NCI-H524 treated with DMSO at 0.1 percent for 48 hours (cell line): ENCODE measurements around the gene BTN2A1.

Source experiments
- DNase-seq: peaks from one replicate; lab custom pipeline; 2025; lab: John Stamatoyannopoulos, UW

The BTN2A1 gene

DNA sequence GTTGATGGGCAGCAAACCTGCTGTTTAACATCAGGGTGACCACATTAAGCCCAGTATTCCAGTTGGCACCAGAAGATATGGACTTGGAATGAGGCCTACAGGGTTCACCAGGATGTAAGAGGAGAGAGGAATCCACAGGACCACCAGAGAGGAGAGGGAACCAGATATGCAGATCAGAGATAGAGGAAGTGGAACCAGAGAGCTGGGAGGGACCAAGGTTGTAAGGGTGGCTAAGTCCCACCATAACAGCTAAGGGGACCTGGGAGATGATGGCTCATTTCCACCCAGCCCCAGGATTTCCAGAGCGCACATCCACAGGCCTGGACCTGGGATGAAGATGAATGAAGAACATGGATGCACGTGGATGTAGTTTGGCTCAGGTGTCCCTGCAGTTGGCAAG, 11.1 kb downstream of the BTN2A1 start:
- no peak for DNase-seq

DNA sequence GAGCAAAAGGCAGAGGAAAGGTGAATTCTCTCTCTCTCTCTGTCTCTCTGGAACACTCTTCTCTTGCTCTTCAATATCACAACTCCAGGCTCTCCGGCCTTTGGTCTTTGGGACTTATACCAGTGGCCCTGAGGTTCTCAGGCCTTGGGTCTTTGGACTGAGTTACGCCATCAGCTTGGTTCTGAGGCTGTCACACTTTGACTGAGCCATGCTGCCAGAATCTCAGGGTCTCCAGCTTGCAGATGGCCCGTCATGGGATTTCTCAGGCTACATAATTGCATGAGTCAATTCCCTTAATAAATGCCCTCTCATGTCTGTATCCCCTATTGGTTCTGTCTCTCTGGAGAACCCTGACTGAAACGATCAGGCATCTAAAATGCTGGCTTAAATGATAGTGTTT, 12.9 kb downstream of the BTN2A1 start:
- no peak for DNase-seq

DNA sequence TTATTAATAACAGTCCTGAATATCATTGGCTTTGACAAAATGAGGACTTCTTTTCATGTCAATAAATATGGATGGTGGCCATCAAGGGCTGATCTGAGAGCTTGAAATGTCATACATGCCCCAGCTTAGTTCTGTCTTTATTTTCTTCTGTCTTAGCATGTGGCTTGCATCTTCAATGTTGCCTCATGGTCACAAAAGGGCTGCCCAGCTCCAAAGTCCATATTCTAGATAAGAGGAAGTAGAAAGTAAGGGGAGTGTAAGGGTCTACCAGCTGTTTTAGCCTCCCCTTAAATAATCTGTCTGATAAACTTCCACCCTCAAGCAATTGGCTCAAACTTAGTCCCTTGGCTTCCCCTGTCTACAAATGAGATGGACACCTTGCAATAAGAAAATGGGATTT, 14.2 kb downstream of the BTN2A1 start:
- no peak for DNase-seq

DNA sequence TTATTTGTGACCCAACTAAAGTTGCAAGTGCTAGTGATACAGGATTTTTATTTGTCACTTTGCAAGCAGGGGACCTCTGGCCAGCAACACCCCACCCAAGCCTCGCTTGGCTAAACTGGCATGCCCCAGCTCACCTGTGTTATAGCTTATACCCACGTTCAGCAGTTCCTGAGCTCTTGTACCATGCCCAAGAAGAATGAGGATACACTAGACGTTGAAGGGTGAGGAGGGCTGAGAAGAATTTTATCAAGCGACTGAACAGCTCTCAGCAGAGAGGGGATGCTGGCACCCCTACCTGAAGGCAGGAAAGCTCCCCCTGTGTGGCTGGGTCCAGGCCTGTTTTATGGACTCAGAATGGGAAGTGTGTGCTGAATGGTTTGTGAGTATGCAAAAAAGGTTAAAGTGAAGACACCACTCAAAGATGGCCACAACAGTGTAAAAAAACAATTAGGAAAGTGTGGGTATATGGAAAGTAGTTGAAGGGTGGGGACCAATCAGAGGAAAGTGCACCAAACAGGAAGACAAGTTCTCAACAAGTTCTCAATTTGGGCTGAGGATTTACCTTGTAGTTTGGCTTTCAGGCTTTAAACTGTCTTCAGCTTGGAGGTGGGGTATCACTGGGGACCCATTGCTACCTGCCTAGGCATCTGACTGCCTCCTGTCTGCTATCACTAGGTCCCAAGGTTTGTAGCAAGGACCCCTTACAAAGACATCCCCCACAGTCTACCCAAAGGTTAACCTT, 15.0 kb downstream of the BTN2A1 start:
- DNase-seq: no peak

DNA sequence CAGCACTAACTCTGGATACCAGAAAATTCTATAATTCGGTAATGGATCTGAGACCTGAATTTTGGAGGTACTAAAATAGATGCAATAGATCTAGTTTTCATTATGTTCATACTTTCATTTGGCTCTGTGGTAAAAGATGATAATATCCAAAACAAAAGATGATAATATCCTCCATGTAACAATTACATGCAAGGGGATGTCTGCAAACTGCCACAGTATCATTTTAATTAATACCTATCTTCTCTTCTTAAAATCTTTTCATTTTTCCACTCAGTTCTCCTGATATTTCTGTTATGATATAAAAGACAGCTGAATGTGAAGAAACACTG, 15.6 kb downstream of the BTN2A1 start:
- DNase-seq: no peak

DNA sequence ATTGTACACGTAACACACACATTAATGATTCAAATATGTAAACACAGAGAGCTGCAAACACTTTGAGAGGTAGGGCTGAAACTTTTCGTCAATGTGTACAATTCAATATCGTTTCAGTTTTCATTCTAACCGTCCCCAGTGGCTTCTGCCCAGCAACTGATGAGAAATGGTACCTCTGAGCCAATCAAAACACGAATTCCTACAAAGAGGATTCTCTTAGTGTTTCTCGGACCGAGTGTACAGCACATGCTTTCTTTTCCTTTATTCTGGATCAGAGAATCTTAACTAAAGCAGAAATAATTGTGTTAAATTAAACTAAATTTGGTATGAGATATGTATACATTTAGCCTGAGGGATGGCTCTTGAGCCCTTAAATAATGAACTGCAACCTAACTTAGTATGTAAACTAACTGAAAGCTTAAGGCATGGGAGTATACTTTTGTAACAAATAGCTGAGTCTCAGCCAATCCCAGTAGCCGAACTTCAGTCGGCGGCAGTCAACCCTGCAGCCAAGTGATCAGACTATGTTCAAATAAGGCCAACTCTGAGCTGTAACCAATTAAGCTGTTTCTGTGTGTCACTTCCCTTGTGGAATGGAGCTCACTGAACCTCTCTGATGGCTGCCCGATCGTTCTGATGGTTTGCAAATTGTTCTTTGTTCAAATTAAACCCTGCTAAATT, 16.1 kb downstream of the BTN2A1 start:
- DNase-seq: peak; percentile 67

DNA sequence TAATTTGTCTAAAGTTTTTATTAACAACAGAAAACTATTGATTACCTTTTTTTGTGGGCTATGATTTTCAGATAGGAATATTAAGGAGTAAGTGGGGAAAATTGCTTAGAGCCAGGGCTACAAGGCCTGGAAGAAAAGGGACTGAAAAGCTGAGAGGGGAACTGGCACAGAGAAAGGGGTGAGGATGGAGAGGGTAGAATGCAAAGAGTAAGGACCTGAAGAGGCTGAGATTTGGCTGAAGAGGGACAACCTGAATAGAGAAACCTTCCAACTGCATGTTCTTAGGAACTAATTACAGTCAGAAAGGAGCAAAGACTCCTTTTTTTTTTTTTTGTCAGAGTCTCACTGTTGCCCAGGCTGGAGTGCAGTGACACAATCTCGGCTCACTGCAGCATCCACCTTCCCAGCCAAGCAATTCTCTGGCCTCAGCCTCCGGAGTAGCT, 16.7 kb downstream of the BTN2A1 start:
- DNase-seq: no peak

DNA sequence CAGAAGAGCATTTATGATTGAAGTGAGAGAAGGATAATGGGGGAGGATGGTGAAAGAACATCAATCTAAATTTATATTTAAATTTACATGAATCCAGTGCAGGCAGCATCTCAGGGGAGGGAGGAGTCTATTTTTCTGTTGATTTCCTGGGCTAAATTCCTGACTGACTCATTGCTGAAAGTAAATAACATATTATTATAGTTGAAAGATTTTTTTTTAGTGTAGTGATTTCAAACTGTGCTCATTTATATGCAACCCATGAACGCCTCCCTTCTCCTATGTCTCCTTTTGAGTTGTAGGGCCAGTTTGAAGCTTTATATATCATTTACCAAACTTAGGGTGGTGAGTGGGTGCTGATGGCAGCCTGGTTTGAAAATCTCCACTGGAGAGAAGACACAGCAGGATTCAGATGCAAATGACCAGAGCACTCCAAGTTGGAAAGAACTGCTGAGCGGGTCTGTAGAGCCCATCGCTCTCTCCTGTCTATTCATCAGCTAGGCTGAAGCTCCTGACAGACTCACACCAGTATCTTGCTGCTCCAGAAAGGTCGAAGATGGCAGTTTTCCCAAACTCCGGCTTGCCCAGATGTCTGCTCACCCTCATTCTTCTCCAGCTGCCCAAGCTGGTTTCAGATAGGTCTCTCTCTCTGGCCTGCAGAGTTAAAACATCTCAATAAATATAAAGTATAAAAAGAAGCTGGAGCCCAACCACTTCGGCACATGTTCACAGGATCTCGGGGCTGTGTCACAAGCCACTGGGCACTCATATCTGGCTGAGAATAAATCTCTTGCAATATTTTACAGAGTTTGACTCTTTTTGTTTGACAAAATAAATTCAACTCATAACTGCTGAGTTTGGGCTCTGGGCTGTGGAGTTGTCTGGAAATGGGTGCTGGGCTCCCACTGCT, 18.3 kb downstream of the BTN2A1 start:
- DNase-seq: no peak

DNA sequence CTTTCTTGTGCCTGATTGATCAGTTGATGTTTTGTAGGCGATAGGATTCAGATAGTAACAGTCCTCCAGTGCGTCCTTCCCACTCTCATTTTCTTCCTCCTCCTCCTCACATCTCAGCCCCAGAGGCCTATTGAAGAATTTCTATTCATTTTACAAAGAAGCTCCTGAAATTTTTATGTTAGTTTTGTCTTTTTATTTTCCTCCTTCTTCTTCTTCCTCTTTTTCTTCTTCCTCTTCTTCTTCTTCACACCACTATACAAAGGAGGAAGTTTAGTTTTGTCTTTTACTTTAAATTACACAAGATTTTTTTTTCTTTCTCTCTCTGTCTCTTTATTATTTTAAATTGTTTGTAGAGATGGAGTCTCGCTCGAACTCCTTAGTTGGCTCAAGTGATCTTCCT, 19.1 kb downstream of the BTN2A1 start:
- no peak for DNase-seq

DNA sequence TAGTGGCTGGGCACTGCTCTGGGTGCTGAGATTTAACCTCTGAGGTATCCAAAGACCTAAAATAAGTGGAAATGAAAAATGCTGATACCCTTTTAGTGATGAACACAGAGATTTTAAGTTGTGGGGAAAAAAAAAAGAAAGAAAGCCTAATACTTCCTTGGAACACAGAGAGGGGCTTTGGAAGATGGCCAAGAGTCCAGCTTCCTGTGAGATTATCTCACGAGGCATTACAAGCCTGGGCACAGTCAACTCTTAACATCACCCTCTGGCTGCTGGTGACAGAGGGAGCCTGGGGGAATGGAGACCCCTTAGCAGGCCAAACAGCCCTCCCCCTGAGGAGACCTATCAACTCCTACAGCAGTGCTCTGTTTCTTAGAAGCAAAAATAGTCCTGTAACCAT, 19.7 kb downstream of the BTN2A1 start:
- DNase-seq: no peak

DNA sequence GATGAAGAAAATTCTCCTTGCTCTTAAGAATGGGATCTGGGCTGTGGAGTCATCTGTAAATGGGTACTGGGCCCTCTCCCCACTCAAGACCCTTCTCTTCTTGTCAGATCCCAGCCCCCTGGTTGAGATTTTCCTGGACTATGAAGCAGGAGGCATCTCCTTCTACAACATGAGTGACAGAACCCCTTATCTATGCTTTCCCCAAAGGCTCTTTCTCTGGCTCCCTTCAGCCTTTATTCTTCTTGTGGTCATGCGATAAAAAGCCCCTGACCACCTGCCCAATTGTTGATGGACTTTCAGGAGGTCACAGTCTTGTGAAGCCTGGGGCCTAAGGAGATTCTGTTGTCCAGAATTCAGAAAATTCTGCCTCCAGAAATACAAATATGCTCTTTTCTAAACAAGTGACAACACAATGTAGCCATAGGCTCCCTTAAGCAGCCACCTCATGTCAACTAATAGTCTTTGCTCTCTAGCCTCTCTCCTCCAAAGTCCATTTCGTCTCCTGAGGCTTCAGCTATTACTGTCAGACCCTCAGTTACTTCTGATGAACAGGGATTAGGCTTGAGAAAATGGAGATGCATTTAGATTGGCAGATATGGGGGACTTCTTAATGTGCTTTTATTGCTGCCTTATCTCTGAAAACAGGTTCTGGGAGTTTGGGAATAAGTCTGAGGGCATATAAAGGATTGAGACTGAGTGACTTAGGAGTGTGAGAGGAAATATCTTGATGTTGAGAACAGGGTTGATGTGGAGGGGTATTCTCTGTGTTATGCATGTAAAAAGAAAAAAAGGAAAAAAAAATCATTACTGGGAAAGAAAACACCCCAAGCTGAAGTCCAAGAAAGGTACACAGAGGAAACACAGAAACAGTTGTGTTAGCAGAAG, 20.6 kb downstream of the BTN2A1 start:
- no peak for DNase-seq

DNA sequence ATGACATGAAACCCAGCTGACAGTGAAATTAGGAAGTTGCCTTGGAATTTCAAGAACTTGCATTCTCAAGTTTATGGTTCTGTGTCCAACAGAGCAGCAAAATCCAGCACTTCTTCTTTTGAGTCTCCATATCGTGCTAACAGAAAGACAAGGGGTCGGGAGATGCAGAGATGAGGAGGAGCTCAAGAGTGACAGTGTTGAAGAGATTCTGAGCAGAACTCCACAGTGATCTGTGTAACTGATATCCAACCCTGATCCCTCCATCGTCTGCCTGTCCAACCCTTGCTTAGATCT, 21.2 kb downstream of the BTN2A1 start:
- DNase-seq: no peak

DNA sequence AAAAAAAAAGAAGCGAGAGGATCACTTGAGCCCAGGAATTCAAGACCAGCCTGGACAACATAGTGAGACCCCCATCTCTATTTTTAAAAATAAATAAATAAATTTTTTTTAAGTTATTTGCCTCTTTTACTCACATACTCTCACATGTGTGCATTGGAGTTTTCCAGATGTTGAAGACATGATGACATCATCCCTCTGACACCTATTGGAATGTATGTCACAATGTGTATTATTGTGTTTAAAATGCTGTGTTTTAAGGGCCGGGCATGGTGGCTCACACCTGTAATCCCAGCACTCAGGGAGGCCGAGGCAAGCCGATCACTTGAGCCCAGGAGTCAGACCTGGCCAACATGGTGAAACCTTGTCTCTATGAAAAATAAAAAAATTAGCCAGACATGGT, 24.6 kb downstream of the BTN2A1 start:
- no peak for DNase-seq

DNA sequence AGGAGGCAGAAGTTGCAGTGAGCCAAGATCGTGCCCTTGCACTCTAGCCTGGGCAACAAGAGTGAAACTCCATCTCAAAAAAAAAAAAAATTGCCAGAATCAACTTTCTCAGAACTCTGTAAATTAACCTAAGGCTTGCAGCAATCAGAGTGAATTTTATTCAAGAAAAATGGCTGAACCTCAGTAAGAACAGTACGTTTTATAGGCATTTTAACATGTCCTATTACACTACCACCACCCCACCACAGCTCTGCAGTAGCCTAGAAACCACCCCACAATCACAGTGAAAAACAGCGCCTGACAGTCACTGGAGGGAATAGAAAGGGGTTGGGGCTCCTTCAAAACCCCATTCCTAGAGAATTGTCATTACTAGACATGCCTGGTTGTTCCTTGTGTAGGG, 26.0 kb downstream of the BTN2A1 start:
- DNase-seq: no peak

DNA sequence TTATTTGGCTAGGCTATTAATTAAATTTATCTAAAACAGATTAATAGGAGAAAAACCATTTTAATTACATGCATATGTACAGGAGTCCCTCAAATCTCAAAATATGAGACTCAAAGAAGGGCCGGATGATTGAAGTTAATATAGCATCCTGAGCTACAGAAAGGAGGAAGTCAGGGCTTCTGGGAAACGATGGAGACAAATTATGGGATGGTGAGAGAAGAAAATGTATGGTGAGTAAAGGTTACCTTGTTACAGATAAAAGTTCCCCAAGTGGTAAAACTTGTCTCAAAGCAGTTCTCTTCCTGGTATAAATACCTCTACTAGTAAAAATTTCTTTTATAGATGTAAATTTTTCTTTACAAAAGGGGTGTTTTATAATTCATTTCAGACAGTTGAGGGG, 26.4 kb downstream of the BTN2A1 start:
- no peak for DNase-seq

DNA sequence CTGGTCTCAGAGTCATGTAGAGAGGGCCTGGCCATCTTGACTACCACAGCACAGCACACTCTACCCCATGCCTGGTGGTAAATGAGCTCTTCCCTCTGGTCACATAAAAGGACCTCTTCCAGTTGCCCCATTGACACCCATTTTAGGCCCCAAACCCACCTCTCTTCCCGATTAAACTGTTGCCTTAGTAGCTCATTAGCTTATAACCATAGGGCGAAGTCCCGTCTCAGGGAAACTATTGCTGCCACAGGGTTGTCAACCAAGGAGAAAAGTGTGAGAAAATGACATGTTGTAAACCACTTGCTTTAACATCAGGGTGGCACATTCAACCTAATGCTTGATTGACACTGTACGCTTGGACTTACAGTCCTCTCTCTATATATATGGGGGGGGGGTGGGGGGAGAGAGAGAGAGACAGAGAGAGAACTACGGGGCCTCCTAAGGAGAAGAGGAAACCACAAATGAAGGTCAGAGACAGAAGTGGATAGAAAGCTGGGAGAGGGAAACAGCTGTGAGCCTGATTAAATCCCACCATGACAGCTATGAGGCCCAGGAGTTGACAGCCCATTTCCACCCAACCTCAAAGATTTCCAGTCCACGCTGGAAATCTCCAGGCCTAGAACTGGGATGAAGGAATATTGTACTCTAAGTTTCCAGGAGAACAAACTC, 27.5 kb downstream of the BTN2A1 start:
- no peak for DNase-seq

DNA sequence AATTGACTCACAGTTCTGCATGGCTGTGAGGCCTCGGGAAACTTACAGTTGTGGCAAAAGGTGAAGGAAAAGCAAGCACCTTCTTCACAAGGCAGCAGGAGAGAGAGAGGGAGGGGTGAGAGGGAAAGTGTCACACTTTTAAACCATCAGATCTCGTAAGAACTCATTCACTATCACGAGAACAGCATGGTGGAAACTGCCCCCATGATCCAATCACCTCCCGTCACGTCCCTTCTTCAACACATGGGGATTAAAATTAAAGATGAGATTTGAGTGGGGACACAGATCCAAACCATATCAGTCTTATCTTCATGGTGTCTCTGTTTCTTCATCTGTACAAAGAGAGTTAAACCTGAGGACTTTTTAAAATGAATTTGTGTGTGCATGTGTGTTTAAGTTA, 28.6 kb downstream of the BTN2A1 start:
- DNase-seq: no peak

DNA sequence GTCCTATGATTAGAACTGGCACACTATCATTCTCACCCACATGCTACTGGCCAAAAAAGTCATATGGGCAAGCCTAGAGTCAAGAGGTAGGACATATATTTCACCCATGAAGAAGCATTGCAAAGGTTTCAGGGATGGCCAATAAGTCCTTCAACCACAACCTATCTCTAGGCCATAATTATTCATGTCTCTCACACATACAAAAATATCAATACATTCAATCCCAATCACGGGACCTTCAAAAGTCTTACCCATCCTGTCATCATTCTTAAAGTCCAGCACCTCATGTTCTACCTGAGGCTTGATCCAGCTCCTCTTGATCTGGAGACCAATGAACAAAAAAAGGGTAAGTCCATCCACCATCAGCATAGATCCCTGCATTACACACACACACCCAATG, 29.7 kb downstream of the BTN2A1 start:
- no peak for DNase-seq

DNA sequence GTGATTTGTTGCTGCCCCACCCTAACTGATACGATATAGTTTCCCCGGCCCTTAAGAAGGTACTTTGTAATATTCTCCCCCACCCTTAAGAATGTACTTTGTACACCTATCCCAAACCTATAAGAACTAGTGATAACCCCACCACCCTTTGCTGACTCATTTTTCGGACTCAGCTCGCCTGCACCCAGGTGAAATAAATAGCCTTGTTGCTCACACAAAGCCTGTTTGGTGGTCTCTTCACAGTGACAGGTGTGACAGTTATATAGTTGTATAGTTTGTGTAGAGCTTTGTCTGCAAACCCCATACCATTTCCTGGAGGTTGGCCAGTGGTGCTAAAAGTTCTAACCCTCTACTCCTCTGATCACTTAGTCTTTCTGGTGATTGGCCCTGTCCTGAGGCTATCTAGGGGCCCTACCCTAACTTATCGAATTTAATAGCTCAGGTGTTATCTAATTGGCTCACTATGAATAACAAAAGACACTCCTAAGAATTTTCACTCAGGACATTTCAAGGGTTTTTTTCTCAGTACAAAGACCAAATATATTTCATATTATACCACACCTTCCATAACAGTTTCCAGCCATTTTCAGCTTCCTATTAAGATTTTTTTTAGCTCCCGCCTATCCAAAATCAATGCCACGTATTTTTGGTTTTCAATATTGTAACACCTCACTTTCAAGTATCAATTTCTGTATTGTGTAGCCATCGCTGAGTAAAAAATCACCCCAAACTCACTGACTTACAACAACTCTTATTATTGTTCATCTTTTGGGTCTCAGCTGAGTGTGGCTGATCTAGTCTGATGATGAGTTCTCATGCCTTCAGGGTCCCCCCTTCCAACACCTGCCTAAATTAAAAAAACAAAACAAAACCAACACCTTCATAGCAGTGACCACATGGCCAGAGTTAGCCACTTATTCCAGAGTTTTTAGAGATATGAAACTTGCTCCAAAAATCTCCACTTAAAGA, 32.5 kb downstream of the BTN2A1 start:
- DNase-seq: no peak

DNA sequence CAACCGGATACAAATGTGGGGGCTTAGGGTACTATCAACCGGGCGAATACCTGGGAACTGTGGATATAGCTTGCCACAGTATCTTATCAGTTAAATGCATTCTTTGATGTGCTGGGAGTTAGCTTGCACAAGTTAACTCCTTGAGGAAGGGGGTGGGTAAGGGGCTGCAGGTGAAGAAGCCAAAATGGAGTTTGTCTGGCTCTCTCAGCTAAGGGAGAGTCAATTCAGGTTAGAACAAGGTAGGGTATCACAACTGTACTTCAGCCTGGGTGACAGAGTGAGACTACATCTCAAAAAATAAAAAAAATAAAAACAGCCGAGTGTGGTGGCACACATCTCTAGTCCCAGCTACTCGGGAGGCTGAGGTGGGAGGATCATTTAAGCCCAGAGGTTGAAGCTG, 33.8 kb downstream of the BTN2A1 start:
- DNase-seq: no peak
